Left kidney (tissue), 2 donors: ENCODE measurements around the gene MAP4K4. TPM values are rescaled to one million over a fixed set of nuclear protein-coding genes. Genes with fewer than 3 reads are reported as not detected.
"Not testable (repeated sequence)": the region's sequence is repeated elsewhere in the genome, so short reads cannot be mapped to it uniquely, and the experiment has no call there.

Experiments
- DNase-seq: peaks from one replicate; pipeline ENCODE4 v3.0.0-alpha.2; 2013
- polyA plus RNA-seq: library from polyadenylated mRNA; unstranded; fragments of 120-200 nt; gene quantifications from one replicate; pipeline ENCODE4 v1.2.1, GENCODE V29; 2013; ENCODE audit not compliant: insufficient read length

MAP4K4 gene
- polyA plus RNA-seq, 1 donor = 88.4 TPM

- DNase-seq = no peak
Measured at GRCh38 chr2:101741775-101742520, 44.4 kb downstream of the MAP4K4 start.

- DNase-seq = no peak
Measured at GRCh38 chr2:101742547-101742946, 45.0 kb downstream of the MAP4K4 start.

- DNase-seq = no peak
Measured at GRCh38 chr2:101743288-101743687, 45.8 kb downstream of the MAP4K4 start.

GRCh38 chr2:101744832-101745231, 47.3 kb downstream of the MAP4K4 start:
- no peak for DNase-seq

- DNase-seq = no peak
Measured at GRCh38 chr2:101745711-101746694, 48.5 kb downstream of the MAP4K4 start.

GRCh38 chr2:101748000-101748399, 50.5 kb downstream of the MAP4K4 start:
- DNase-seq = no peak

GRCh38 chr2:101748462-101748861, 51.0 kb downstream of the MAP4K4 start:
- DNase-seq = not testable (repeated sequence)

- no peak for DNase-seq
Measured at GRCh38 chr2:101750688-101751087, 53.2 kb downstream of the MAP4K4 start.

- no peak for DNase-seq
Measured at GRCh38 chr2:101751276-101751815, 53.8 kb downstream of the MAP4K4 start.

- no peak for DNase-seq
Measured at GRCh38 chr2:101751875-101752619, 54.5 kb downstream of the MAP4K4 start.

GRCh38 chr2:101752716-101753616, 55.5 kb downstream of the MAP4K4 start:
- DNase-seq = no peak

GRCh38 chr2:101753720-101754490, 56.4 kb downstream of the MAP4K4 start:
- DNase-seq = no peak

- DNase-seq = no peak
Measured at GRCh38 chr2:101754618-101755017, 57.1 kb downstream of the MAP4K4 start.

- no peak for DNase-seq
Measured at GRCh38 chr2:101756266-101756665, 58.8 kb downstream of the MAP4K4 start.

- DNase-seq = no peak
Measured at GRCh38 chr2:101758001-101758400, 60.5 kb downstream of the MAP4K4 start.

- no peak for DNase-seq
Measured at GRCh38 chr2:101759162-101759561, 61.7 kb downstream of the MAP4K4 start.

GRCh38 chr2:101762451-101763171, 65.1 kb downstream of the MAP4K4 start:
- DNase-seq = no peak

GRCh38 chr2:101763496-101764333, 66.2 kb downstream of the MAP4K4 start:
- DNase-seq = no peak
